HG03064 (cell line): Measurements from ENCODE around the gene CLCN4.

ENCODE experiments used
- ATAC-seq: cut with Tn5 transposase; IDR thresholded peaks from one replicate; pipeline ENCODE4 v1.9.1; 2021; ENCODE audit warnings: low read depth; ENCODE audit not compliant: unreplicated experiment

The CLCN4 gene

DNA sequence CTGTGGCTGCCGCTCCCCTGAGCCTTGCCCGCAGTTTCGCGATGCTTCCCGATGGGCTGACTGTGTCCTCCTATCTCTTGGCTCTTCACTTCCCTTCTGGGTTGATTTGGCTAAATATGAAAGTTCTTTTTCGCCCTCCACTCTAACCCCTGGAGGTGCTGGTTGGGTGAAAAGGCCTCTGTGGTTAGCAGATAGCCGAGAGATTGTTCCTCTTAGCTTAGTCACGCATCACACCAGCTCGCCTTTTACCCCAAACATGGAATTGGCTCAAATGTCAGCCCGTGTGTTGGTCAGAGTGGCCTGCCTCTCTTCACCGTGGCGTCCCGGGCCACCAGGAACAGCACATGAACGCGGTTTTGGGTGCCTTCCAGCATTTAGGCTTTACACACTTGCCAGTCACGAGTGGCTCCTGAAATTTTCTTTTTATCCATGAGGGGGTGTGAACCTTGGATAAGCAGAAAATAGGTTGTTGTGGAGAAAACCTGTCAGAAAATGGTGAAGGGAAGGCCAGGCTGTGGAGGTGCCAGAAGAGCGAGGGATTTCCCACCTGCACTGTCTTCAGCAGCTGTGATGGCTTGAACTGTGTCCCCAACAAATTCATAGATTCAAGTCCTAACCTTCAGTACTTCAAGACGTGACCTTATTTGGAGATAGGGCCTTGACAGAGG, 8.9 kb downstream of the CLCN4 start:
- no peak for ATAC-seq

DNA sequence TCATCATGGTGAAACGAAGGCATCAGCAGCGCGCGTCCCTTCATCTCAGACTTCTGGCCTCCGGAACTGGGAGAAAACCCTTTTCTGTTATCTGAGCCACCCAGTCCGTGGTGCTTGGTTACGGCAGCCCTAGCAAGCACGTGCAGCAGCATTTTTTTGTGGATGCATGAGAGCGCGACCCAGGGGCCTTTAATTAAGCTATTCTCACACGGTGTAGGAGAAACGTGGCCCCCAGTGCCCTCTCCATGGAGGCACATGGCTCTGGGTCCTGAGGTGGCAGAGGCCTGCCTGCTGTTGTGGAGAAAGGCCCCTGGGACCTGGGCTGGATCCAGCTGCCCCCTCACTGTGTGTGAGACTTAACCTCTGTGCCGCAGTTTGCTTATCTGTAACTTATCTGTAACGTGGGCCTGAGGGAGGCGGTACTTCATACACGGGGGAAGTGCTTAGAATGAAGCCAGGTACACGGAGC, 9.5 kb downstream of the CLCN4 start:
- no peak for ATAC-seq

DNA sequence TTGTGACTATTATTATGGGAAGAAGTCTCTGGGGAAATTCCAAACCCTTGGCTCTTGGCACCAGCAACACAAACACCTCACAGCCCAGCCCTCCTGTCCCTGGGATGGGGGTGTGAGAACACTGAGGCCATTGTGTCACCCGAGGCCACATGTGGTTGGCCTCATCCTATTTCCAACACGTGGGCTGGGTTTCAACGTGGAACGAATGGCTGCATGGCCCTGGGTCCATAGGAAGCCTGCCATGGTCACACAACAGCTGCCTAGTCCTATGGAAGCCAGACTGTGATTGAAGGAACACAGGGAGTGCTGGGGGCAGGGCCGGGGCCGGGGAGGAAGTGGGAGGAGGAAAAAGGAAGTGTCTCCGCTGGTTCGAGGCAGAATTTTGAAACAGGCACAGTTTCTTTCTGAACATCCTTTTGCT, 10.0 kb downstream of the CLCN4 start:
- no peak for ATAC-seq

DNA sequence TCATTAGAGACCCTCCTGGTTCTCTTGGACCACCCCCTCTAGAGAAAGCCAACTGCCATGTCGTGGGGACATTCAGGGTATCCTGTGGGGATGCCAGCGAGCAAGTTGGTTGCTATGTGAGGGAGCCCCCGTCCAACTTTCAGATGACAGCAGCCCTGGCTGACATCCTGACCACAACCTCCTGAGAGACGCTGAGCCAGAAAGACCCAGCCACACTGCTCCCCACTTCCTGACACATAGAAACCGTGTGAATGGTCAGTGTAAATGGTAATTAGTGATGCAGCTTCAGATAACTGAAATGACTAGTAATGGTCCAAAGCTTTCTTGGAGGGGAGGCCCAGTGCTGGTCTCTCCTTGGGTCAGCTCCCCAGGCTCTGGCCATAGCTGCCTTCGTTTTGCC, 10.8 kb downstream of the CLCN4 start:
- ATAC-seq = peak; percentile 61

DNA sequence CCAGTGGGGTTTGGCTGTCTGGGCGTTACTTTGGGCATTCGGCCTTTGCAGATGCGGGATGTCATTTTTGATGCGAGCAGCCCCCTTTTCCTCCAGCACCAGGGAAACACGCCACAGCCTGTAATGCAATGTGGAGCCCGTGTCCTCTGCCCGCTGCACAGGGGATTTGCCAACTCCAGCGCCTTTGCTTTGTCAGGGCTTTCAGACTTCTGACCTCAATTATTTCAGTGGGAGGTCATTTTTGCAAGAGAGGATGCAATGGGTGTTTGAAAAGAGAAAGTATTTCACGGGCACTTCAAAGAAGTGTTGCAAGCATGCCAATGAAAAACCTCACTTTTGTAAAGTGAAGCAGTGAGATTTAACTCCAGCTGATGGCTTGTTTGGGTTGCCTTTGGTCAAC, 11.5 kb downstream of the CLCN4 start:
- no peak for ATAC-seq

DNA sequence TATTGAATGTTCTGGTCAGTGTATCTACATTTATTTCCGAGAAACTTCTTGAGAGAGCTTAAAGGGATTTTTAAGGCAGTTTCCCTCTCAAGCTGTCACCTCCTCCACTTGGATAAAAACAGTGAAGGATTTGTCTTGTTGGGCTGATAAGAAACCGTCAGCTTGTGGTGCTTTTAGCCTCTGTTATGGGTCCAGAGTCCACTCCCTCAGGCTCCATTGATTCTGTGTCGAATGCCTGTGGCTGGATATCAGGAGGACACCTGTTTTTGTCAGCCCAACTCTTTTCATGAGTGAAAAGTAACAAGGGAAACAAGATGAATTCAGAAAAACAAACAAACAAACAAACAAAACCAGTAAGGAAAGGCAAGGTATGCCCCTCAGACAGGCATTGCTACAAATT, 12.4 kb downstream of the CLCN4 start:
- ATAC-seq = no peak

DNA sequence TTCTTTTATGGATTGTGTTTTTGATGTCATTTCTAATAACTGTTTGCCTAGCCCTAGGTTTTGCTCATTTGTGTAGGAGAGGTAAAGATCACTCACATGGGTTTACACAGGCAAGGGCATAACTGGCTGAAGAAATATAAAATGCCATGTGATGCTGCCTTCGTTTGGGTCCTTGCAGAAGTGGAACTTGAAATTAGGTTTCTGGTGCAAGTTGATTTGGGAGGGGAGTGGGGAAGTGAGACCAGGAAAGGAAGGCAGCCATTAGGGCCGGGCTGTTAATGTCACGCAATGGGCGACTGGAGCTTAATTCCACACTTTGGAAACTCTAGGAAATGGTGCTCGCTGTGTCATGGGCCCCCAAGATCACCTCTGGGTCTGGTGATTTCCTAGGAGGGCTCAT, 14.5 kb downstream of the CLCN4 start:
- no peak for ATAC-seq

DNA sequence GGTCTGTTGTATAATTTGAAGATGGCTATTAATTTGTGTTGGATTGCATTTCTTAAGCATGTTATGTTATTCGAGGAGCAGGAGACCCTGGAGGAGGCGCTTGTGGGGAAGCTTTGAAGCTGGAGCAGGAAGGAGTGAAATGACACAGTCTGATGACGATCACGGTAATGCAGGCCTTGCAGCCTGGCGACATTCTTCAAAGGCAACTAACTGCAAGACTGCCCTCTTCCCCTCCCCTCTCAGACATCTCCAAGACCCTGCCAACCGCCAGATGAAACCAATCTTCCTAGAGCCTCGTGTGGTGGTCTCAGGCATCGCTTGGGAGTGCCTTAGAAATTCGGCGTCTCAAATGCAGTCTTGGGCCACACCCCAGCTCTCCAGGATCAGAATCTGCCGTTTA, 16.1 kb downstream of the CLCN4 start:
- ATAC-seq = no peak

DNA sequence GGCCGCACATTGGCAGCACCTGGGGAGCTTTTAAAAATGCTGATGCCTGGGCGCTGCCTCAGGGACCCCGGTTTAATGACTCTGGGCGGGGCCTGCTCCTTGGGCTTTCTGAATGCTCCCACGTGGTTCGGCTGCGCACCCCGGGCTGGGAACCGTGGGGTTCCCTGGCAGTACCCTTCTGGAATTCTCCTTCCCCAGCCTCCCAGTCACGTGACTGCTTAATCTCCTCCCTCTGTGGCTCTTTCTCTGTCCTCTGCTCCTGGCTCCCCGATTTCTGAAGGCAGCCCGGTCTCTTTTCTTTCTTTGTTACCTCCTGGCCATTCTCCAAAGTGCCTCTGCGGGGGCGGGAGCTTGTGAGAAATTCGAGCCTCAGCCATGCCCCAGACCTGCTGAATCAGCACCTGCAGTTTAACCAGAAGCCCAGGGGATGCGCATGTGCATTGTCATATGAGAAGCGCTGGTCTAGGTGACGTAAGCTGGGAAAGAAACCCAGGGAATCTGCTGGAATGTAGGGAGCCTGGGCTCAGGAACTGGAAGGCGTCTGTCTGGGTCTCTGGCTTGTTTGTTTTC, 16.6 kb downstream of the CLCN4 start:
- ATAC-seq = no peak

DNA sequence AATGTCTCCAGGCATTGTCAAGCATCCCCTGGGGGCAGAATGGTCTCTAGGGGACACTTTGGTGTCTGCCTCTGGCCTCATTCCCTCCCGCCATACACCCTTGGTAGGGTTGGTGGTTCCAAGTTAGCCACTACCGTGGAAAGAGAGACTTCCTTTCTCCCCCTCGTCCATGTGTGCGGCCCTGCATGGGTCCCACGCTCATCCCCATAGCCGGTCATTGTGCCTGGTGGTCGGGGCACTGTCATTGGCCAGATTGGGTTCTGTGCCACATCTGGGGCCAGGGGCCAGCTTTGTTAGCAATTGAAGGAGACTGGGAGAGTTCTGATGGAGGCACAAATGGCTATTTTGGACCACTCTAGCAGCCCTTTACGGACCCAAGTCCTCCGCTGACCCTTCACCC, 17.3 kb downstream of the CLCN4 start:
- ATAC-seq = no peak

DNA sequence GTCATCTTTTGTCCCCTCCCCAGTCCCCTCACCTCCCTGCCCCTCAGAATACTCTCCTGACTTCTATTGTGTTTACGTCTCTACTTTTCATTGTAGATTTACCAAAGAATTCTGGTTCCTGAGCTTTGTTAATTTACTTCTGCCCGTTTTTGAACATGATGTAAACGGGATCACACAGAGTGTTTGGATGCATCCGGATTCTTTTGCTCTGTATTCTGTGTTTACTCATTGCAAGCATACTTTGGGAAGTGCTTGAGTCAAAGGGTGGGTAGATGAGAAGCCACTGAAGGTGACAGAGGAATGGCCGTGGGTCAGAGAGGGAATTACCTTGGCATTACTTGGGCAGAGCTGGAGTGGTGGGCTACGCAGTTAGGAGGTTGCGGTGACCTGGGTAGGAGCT, 18.0 kb downstream of the CLCN4 start:
- ATAC-seq = no peak

DNA sequence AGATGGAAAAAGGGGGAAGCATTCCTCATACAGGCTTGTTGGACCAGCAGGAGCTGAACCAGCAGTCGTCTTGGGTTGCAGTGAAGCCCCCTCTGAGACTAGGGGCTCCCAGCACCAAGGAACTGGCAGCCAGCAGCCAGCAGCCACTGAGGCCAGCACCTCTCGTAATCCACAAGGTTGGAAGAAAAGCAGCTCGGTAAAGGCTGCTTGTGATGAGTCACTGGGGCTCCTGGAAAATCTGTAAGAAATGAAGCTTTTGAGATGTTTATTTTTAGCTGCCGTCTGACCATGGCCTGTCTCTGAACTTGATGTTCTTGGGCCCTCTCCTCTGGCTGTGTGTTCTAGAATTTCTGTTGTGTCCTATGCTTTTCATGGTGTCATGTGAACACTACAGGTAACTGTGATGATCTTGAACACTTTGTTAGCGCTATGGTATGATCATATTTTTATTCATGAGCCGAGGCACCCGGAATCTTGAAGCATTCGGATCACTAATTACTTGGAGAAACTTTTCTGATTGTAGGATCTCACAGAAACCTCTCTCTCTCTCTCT, 18.6 kb downstream of the CLCN4 start:
- ATAC-seq = no peak

DNA sequence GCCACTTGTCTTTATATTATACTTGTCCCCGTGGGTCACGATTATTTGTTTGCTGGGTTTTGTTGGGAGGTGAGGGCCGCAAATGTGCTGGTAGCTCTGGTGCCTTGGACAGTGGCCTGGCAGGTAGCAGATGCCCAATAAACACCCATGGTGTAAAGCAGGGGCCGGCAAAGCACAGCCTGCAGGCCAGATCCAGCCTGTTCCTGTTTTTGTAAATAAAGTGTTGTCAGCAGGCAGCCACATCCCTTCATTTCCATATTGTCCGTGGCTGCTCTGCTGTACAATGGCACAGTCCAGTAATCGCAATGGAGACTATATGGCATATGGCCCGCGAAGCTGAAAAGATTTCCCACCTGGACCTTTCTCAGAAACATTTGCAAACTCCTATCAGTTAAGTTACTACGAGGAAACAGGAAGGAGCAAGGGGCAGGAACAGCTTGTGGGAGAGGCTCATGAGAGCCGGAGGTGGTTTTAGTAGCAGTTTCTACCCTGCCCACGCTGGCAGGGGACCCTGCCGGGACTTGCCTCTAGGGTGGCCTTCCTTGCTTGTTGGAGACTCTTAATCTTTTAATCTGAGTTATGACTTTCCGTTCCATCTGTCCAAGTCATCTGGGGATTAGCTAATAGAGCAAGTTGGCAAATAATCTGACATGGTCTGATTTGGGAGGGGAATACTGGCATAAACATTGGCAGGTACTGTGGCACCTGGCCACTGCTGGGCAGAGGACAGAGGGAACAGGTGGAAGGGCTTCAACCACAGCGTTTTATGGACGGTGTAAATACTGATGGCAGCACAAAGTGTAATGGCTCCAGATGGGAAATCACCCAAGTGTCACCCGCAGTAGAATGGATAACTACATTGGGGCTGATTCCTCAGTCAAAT, 19.6 kb downstream of the CLCN4 start:
- no peak for ATAC-seq

DNA sequence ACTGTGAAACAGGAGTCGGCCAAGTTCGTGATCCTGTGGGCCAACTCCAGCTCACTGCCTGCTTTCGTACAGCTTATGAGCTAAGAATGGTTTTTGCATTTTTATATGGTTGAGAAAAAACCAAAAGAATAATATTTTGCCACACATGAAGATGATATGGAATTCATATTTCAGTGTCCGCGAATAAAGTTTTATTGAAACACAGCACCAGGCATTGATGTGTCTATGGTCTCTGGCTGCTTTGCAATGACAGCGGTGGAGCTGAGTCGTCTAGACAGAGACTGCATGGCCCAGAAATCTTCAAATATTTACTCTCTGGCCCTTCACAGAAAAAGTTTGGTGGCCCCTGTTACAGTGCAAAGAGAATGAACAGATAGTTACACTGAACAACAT, 20.2 kb downstream of the CLCN4 start:
- no peak for ATAC-seq

DNA sequence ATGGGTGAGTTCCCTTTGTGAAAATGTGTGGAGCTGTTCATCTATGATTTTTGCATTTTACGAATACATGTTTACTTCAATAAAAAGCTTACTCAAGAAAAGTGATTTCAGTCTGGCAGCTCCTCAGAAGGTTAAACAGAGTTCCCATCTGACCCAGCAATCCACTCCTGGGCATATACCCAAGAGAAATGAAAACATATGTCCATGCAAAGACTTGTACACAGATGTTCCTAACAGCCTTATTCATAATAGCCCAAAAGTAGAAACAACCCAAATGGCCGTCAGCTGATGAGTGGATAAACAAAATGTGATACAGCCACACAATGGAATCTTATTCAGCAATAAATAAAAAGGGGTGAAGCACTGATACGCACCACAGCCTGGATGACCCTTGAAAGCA, 20.8 kb downstream of the CLCN4 start:
- no peak for ATAC-seq

DNA sequence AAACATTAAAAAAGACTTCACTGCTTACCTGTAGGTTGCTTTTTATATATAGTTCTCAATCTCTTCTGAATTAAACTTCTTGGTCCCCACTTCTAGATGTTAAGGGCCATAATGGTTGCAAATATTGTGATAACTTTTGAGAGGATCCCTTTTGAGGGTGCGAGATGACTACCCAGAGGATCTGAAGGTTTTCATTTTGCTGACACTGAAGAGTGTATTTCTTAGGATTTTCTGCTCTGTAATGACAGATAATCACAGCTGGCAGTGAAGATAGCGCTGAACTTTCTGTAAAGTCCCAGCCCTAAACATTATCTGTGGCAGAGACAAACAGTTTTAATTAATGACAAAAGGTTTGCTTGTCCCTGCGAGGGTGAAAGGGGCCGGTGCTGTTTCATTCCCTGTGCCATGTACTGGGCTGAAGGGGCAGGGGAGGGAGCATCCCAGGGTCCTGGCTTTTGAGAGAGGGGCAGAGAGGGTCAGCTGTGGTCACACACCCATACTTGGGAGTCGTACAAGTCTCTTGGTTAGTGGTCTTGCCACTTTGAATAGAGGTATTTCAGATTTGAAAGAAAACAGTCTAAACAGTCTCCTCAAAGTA, 22.2 kb downstream of the CLCN4 start:
- no peak for ATAC-seq

DNA sequence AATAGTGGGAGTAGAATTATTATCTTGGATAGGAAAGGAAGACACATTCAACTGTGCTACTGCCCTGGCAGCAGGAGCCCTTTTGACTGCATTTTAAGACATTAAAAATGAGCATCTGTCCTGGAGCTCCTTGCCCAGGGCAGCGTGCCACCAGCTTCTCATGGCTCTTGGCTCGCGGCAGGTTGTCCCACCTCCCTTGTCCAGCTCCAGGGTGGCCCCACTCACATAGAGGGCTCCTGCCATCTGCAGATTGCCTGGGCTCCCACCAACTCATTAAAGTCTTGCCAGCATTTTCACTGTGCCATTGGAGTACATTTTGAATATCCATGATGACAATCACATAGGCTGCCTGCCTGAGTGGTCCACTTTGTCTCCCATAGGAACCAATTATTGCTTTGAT, 27.0 kb downstream of the CLCN4 start:
- no peak for ATAC-seq

DNA sequence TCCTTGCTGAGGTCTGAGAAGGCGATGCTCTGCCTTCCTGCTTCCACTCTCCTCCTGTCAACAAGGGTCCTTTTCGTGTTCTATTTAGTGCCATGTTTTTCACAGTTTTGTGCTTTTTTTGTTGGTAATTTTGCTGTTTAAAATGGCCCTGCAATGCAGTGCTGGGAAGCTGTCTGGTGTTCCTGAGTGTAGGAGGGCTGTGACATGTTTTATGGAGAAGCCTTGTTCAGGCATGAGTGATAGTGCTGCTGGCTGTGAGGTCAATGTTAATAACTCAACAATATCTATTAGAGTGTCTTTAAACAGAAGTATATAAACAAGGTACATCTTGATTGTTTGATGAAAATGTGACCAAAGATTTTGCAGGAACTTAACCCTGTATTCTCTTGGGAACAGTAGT, 27.6 kb downstream of the CLCN4 start:
- no peak for ATAC-seq

DNA sequence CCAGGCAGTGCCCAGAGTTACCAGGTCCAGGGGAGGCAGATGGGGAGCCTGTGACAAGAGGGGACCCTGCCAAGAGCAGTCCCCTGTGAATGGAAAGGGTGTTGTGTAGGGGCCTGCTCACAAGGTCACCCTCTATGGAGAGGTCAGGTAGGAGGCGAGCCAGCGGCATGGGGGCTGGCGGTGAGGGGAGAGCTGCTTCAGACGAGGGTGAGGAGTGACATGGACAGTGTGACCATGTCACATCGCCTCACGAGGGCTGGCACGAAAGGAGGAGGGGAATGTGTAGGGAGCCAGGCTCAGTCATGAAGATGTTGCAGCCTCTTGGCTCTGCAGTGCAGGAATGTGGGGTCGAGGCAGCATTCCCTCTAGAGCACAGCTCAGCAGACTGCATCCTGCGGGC, 29.6 kb downstream of the CLCN4 start:
- ATAC-seq = no peak

DNA sequence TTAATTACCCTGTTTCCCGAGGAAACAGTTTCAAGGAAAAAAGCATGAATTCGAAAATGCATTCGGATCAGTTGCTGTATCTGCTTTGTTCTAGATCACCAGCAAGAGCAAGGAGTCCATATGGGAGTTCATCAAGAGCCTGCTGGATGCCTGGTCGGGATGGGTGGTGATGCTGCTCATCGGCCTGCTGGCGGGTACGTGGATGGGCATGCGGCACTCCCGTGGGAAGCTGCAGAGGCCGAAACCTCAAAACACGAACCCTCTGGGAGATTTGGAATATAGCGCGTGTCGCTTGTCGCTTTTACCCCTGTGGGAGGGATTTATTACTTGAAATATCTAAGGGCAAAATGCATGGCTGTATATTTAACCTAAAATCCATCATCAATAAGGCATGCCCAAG, 30.6 kb downstream of the CLCN4 start:
- no peak for ATAC-seq
